Activated CD4-positive, alpha-beta T cell treated with anti-CD3 and anti-CD28 coated beads, Interleukin-2, Interleukin-4, amounts not matched to agents 100 ng/mL and 50 ng/mL, durations not matched to agents 16 hours and 8 hours (primary cell): ENCODE measurements around the gene YTHDF1.
A peak's percentile ranks its signal among the peaks of the same experiment; 100 is the strongest.

Source experiments
- DNase-seq: peaks from one replicate; pipeline ENCODE4 v3.0.0-alpha.2; 2020; ENCODE audit warnings: low spot score

YTHDF1 gene

GRCh38 chr20:63185215-63185796 lies 30.6 kb downstream of the YTHDF1 start:
- no peak for DNase-seq

GRCh38 chr20:63183422-63184146 lies 32.3 kb downstream of the YTHDF1 start:
- DNase-seq = peak; percentile 58

- no peak for DNase-seq
Observed at GRCh38 chr20:63182946-63183415, 33.0 kb downstream of the YTHDF1 start.

GRCh38 chr20:63182425-63182824 lies 33.5 kb downstream of the YTHDF1 start:
- DNase-seq = no peak

- DNase-seq = no peak
Observed at GRCh38 chr20:63181226-63181625, 34.7 kb downstream of the YTHDF1 start.

- no peak for DNase-seq
Observed at GRCh38 chr20:63180569-63181185, 35.3 kb downstream of the YTHDF1 start.

- DNase-seq = no peak
Observed at GRCh38 chr20:63179687-63180568, 36.0 kb downstream of the YTHDF1 start.

GRCh38 chr20:63178889-63179686 lies 36.8 kb downstream of the YTHDF1 start:
- peak; percentile 59 for DNase-seq

- no peak for DNase-seq
Observed at GRCh38 chr20:63178446-63178820, 37.5 kb downstream of the YTHDF1 start.

GRCh38 chr20:63177785-63178445 lies 38.0 kb downstream of the YTHDF1 start:
- DNase-seq = no peak

GRCh38 chr20:63177134-63177784 lies 38.7 kb downstream of the YTHDF1 start:
- peak; percentile 18 for DNase-seq

- no peak for DNase-seq
Observed at GRCh38 chr20:63176427-63177133, 39.4 kb downstream of the YTHDF1 start.

GRCh38 chr20:63176034-63176426 lies 39.9 kb downstream of the YTHDF1 start:
- DNase-seq = no peak

GRCh38 chr20:63175038-63175895 lies 40.7 kb downstream of the YTHDF1 start:
- no peak for DNase-seq

GRCh38 chr20:63174309-63175037 lies 41.5 kb downstream of the YTHDF1 start:
- DNase-seq = no peak

- no peak for DNase-seq
Observed at GRCh38 chr20:63173552-63174191, 42.3 kb downstream of the YTHDF1 start.

- no peak for DNase-seq
Observed at GRCh38 chr20:63172726-63173125, 43.2 kb downstream of the YTHDF1 start.

GRCh38 chr20:63171991-63172390 lies 43.9 kb downstream of the YTHDF1 start:
- DNase-seq = no peak
